ENCODE measurements around the gene LIMK1. TPM values are rescaled to one million over a fixed set of nuclear protein-coding genes. Genes with fewer than 3 reads are reported as not detected.

Gene LIMK1
- polyA plus RNA-seq, 1 donor (not counting 4 experiments of a cell fraction or from before 2014, with no cell fraction given), result 13.3 TPM

GRCh38 chr7:74057216-74057925, 26.2 kb upstream of the LIMK1 start:
- Histone ChIP-seq H3K36me3 (ENCODE audit: control insufficient read depth in 2 of 2, extremely low read depth in 1 of 2, insufficient read depth in 2 of 2, low read length in 2 of 2) (no peaks in the 10 kb centered on the region), H3K4me1 (ENCODE audit: control insufficient read depth, extremely low read depth, insufficient read depth, low read length) (peaks cover 18% of the 10 kb centered on the region), H3K79me2 (ENCODE audit: control insufficient read depth, insufficient read depth, low read length) (no peaks in the 10 kb centered on the region), H3K9me1 (ENCODE audit: control insufficient read depth, extremely low read depth, insufficient read depth, low read length) (no peaks in the 10 kb centered on the region), H3K4me3 (ENCODE audit: control insufficient read depth in 2 of 3, extremely low read depth in 1 of 3, insufficient read depth in 2 of 3, low read depth in 1 of 3, low read length in 3 of 3) (no peak overlapping the region), H2AFZ (ENCODE audit: control insufficient read depth, low read length) (no peak overlapping the region), H3K27me3 (ENCODE audit: control insufficient read depth, extremely low read depth, insufficient read depth, low read length) (peaks cover 27% of the 10 kb centered on the region), H3K9me3 (ENCODE audit: control insufficient read depth, low read depth, low read length) (no peaks in the 10 kb centered on the region), H3K9ac (ENCODE audit: control insufficient read depth, extremely low read depth, insufficient read depth, low read length) (no peak overlapping the region), H3K4me2 (ENCODE audit: control insufficient read depth, extremely low read depth, insufficient read depth, low read depth, low read length) (no peak overlapping the region), H4K20me1 (ENCODE audit: control insufficient read depth, extremely low read depth, insufficient read depth, low read length) (no peaks in the 10 kb centered on the region), H3K27ac (ENCODE audit: control insufficient read depth, insufficient read depth, low read length) (no peak overlapping the region)
- dilution Hi-C loops (cut with MboI; ENCODE audit: extremely low pct_ligation_motif_present, low sequenced_read_pairs), result no loop called here
- DNase-seq (ENCODE audit: low read depth, low spot score) (no peak), FAIRE-seq (no peak)
- TF ChIP-seq EZH2 (IDR thresholded peaks at IDR 0.05; ENCODE audit: low read length), result no peak

- TF ChIP-seq CTCF (optimal IDR thresholded peaks at IDR 0.05 in 1 of 3, IDR thresholded peaks at IDR 0.05 in 1 of 3, conservative IDR thresholded peaks at IDR 0.05 in 1 of 3; ENCODE audit: extremely low read depth in 1 of 3, insufficient read depth in 2 of 3, low read length in 3 of 3) (no peak), EZH2 (IDR thresholded peaks at IDR 0.05; ENCODE audit: low read length) (no peak)
- Histone ChIP-seq H3K9ac (ENCODE audit: control insufficient read depth, extremely low read depth, insufficient read depth, low read length) (no peak overlapping the region), H3K9me1 (ENCODE audit: control insufficient read depth, extremely low read depth, insufficient read depth, low read length) (no peaks in the 10 kb centered on the region), H4K20me1 (ENCODE audit: control insufficient read depth, extremely low read depth, insufficient read depth, low read length) (no peaks in the 10 kb centered on the region), H3K4me1 (ENCODE audit: control insufficient read depth, extremely low read depth, insufficient read depth, low read length) (peaks cover 18% of the 10 kb centered on the region), H3K4me3 (ENCODE audit: control insufficient read depth in 2 of 3, extremely low read depth in 1 of 3, insufficient read depth in 2 of 3, low read depth in 1 of 3, low read length in 3 of 3) (no peak overlapping the region), H3K27me3 (ENCODE audit: control insufficient read depth, extremely low read depth, insufficient read depth, low read length) (peaks cover 24% of the 10 kb centered on the region), H3K9me3 (ENCODE audit: control insufficient read depth, low read depth, low read length) (no peaks in the 10 kb centered on the region), H2AFZ (ENCODE audit: control insufficient read depth, low read length) (no peak overlapping the region), H3K27ac (ENCODE audit: control insufficient read depth, insufficient read depth, low read length) (no peak overlapping the region), H3K4me2 (ENCODE audit: control insufficient read depth, extremely low read depth, insufficient read depth, low read depth, low read length) (no peak overlapping the region), H3K79me2 (ENCODE audit: control insufficient read depth, insufficient read depth, low read length) (no peaks in the 10 kb centered on the region), H3K36me3 (ENCODE audit: control insufficient read depth in 2 of 2, extremely low read depth in 1 of 2, insufficient read depth in 2 of 2, low read length in 2 of 2) (no peaks in the 10 kb centered on the region)
- DNase-seq (ENCODE audit: low read depth, low spot score) (no peak), FAIRE-seq (no peak)
- dilution Hi-C loops (cut with MboI; ENCODE audit: extremely low pct_ligation_motif_present, low sequenced_read_pairs), result no loop called here
Measured at GRCh38 chr7:74057987-74058386, 25.6 kb upstream of the LIMK1 start.

GRCh38 chr7:74058486-74058885, 25.1 kb upstream of the LIMK1 start:
- Histone ChIP-seq H4K20me1 (ENCODE audit: control insufficient read depth, extremely low read depth, insufficient read depth, low read length) (no peaks in the 10 kb centered on the region), H3K4me2 (ENCODE audit: control insufficient read depth, extremely low read depth, insufficient read depth, low read depth, low read length) (no peak overlapping the region), H3K79me2 (ENCODE audit: control insufficient read depth, insufficient read depth, low read length) (no peaks in the 10 kb centered on the region), H3K4me3 (ENCODE audit: control insufficient read depth in 2 of 3, extremely low read depth in 1 of 3, insufficient read depth in 2 of 3, low read depth in 1 of 3, low read length in 3 of 3) (no peak overlapping the region), H3K36me3 (ENCODE audit: control insufficient read depth in 2 of 2, extremely low read depth in 1 of 2, insufficient read depth in 2 of 2, low read length in 2 of 2) (no peaks in the 10 kb centered on the region), H3K9ac (ENCODE audit: control insufficient read depth, extremely low read depth, insufficient read depth, low read length) (no peak overlapping the region), H3K27ac (ENCODE audit: control insufficient read depth, insufficient read depth, low read length) (no peak overlapping the region), H2AFZ (ENCODE audit: control insufficient read depth, low read length) (no peak overlapping the region), H3K4me1 (ENCODE audit: control insufficient read depth, extremely low read depth, insufficient read depth, low read length) (peaks cover 18% of the 10 kb centered on the region), H3K27me3 (ENCODE audit: control insufficient read depth, extremely low read depth, insufficient read depth, low read length) (peaks cover 21% of the 10 kb centered on the region), H3K9me1 (ENCODE audit: control insufficient read depth, extremely low read depth, insufficient read depth, low read length) (no peaks in the 10 kb centered on the region), H3K9me3 (ENCODE audit: control insufficient read depth, low read depth, low read length) (no peaks in the 10 kb centered on the region)
- FAIRE-seq (no peak), DNase-seq (ENCODE audit: low read depth, low spot score) (no peak)
- dilution Hi-C loops (cut with MboI; ENCODE audit: extremely low pct_ligation_motif_present, low sequenced_read_pairs), result no loop called here
- TF ChIP-seq EZH2 (IDR thresholded peaks at IDR 0.05; ENCODE audit: low read length) (no peak), CTCF (optimal IDR thresholded peaks at IDR 0.05 in 1 of 3, IDR thresholded peaks at IDR 0.05 in 1 of 3, conservative IDR thresholded peaks at IDR 0.05 in 1 of 3; ENCODE audit: extremely low read depth in 1 of 3, insufficient read depth in 2 of 3, low read length in 3 of 3) (no peak)
